Vagina (tissue), 2 donors: ENCODE data around the gene TOPORS.

Experiments used
- POLR2A ChIP-seq, 2 donors: fragments of 450-650 bp; IDR thresholded peaks; one replicate each; pipeline ENCODE4 v1.6.1; 2017; ENCODE audit warnings: antibody characterized with exemption in 2 of 2, mild to moderate bottlenecking in 2 of 2, moderate library complexity in 2 of 2
- TF ChIP-seq, protein P1 (sequence below), 3 experiments: fragments of 450-650 bp in 2 of 3; fragments of 200-600 bp in 1 of 3; sonication (generic) in 1 of 3; IDR thresholded peaks; one replicate each; pipeline ENCODE4 v1.5.1; 2017 to 2019; ENCODE audit warnings: antibody characterized with exemption in 3 of 3, mild to moderate bottlenecking in 2 of 3, moderate library complexity in 2 of 3

DNA sequence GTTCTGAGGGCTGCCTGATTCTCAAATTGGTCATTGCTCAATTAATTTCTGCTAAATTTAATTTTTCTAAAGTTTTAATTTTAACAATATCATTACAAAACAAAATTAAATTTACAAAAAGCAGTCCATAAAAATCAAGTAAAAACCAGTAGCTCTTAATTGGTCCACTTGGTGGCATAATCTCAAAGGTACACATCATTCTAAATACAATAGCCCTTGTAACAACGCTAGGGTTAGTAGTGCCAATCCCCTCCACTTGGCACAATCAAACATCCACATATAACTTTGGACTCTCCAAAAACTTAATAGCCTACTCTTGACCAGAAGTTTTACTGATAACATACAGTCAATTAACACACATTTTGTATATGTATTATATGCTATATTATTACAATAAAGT is 22.5 kb upstream of the TOPORS start:
- TF ChIP-seq, protein P1, sequence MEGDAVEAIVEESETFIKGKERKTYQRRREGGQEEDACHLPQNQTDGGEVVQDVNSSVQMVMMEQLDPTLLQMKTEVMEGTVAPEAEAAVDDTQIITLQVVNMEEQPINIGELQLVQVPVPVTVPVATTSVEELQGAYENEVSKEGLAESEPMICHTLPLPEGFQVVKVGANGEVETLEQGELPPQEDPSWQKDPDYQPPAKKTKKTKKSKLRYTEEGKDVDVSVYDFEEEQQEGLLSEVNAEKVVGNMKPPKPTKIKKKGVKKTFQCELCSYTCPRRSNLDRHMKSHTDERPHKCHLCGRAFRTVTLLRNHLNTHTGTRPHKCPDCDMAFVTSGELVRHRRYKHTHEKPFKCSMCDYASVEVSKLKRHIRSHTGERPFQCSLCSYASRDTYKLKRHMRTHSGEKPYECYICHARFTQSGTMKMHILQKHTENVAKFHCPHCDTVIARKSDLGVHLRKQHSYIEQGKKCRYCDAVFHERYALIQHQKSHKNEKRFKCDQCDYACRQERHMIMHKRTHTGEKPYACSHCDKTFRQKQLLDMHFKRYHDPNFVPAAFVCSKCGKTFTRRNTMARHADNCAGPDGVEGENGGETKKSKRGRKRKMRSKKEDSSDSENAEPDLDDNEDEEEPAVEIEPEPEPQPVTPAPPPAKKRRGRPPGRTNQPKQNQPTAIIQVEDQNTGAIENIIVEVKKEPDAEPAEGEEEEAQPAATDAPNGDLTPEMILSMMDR (IDR thresholded peaks at IDR 0.05), result no peak
- no peak for TF ChIP-seq POLR2A (IDR thresholded peaks at IDR 0.05)
